Neural progenitor cell (in vitro differentiated cells): ENCODE results near the gene RNF217. TPM values are rescaled to one million over a fixed set of nuclear protein-coding genes. Genes with fewer than 3 reads are reported as not detected.

Experiments used
- DNase-seq: peaks from one replicate; pipeline ENCODE4 v3.0.0-alpha.2; 2016; ENCODE audit warnings: low spot score
- H2AFZ ChIP-seq: fragments of 200-600 bp; sonication (generic); replicated peaks from 2 replicates; pipeline ENCODE4 v1.6.1; 2016; ENCODE audit warnings: antibody characterized with exemption
- H3F3A ChIP-seq: fragments of 200-600 bp; sonication (generic); 2 replicates; pipeline ENCODE4 v1.6.1; 2016; ENCODE audit warnings: antibody characterized with exemption, low read depth
- H3K27ac ChIP-seq: fragments of 200-600 bp; sonication (generic); 2 replicates; pipeline ENCODE4 v1.5.1; 2016; ENCODE audit warnings: mild to moderate bottlenecking
- H3K27me3 ChIP-seq: fragments of 200-600 bp; sonication (generic); 2 replicates; pipeline ENCODE4 v1.6.1; 2016; ENCODE audit warnings: mild to moderate bottlenecking, moderate library complexity
- H3K36me3 ChIP-seq: fragments of 200-600 bp; sonication (generic); 2 replicates; pipeline ENCODE4 v1.5.1; 2016
- H3K4me1 ChIP-seq: fragments of 200-600 bp; sonication (generic); 2 replicates; pipeline ENCODE4 v1.6.1; 2016; ENCODE audit warnings: mixed run types
- H3K4me2 ChIP-seq: fragments of 200-600 bp; sonication (generic); 2 replicates; pipeline ENCODE4 v1.6.1; 2016
- H3K4me3 ChIP-seq: fragments of 200-600 bp; sonication (generic); 2 replicates; pipeline ENCODE4 v1.5.1; 2016
- H3K79me2 ChIP-seq: fragments of 200-600 bp; sonication (generic); 2 replicates; pipeline ENCODE4 v1.6.1; 2016; ENCODE audit warnings: low read depth
- H3K9ac ChIP-seq: fragments of 200-600 bp; sonication (generic); 2 replicates; pipeline ENCODE4 v1.6.1; 2016
- H3K9me3 ChIP-seq: fragments of 200-600 bp; sonication (generic); 2 replicates; pipeline ENCODE4 v1.5.1; 2016; ENCODE audit warnings: low read depth
- H4K20me1 ChIP-seq: fragments of 200-600 bp; sonication (generic); 2 replicates; pipeline ENCODE4 v1.6.1; 2016; ENCODE audit warnings: low read depth
- H3K27ac Mint-ChIP-seq: 3 replicates; pipeline ENCODE4 v1.8.0; 2021; ENCODE audit warnings: mixed read lengths
- H3K27me3 Mint-ChIP-seq: 2 replicates; pipeline ENCODE4 v1.8.0; 2022; ENCODE audit warnings: low read depth, mild to moderate bottlenecking, inconsistent platforms, moderate library complexity, mixed read lengths; ENCODE audit not compliant: insufficient read depth
- H3K36me3 Mint-ChIP-seq: 3 replicates; pipeline ENCODE4 v1.8.0; 2021; ENCODE audit warnings: mixed read lengths
- H3K4me1 Mint-ChIP-seq: 3 replicates; pipeline ENCODE4 v1.8.0; 2021; ENCODE audit warnings: mixed read lengths
- H3K4me3 Mint-ChIP-seq: 3 replicates; pipeline ENCODE4 v1.8.0; 2021; ENCODE audit warnings: mild to moderate bottlenecking, moderate library complexity, mixed read lengths
- H3K9me3 Mint-ChIP-seq: 3 replicates; pipeline ENCODE4 v1.8.0; 2020; ENCODE audit warnings: mixed read lengths
- CTCF ChIP-seq: fragments of 200-600 bp; sonication (generic); IDR thresholded peaks from 2 replicates; pipeline ENCODE4 v1.5.1; 2017; ENCODE audit warnings: antibody characterized with exemption, mild to moderate bottlenecking
- EZH2 ChIP-seq: fragments of 200-600 bp; sonication (generic); IDR thresholded peaks from 2 replicates; pipeline ENCODE4 v1.6.1; 2017; ENCODE audit warnings: antibody characterized with exemption, mild to moderate bottlenecking, moderate library complexity
- EZH2phosphoT487 ChIP-seq: fragments of 200-600 bp; sonication (generic); IDR thresholded peaks from 2 replicates; pipeline ENCODE4 v1.6.1; 2017; ENCODE audit warnings: antibody characterized with exemption
- total RNA-seq: library from RNA; depleted of rRNA; stranded (reverse); fragments of >200 nt; gene quantifications from 2 replicates; pipeline ENCODE4 v1.2.3, GENCODE V29; 2015; ENCODE audit warnings: low replicate concordance

Gene RNF217
- total RNA-seq, 1 donor from 2014 or later = 24.1 TPM

DNA sequence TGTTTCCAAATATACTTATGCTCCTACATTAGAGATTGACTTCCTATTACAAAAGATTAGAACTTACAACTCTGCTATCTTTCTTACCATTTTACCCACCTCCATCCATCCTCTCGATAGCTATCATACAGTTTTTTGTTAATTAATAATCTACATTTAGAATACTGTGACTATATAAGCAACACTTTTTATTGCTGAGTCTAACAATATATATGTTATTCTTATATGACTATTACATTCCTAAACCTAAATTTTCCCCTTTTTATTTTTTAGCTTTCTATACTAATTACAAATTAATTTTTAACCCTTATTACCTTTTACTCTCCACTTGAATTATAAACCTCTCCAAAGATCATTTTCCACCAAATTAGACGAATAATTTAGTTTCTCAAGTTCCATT is 57.0 kb downstream of the RNF217 start:
- Histone ChIP-seq H3K9me3 (no peaks in the 10 kb centered on the region), H3K79me2 (no peaks in the 10 kb centered on the region), H3K4me1 (peaks cover 5% of the 10 kb centered on the region), H3F3A (no peaks in the 10 kb centered on the region), H4K20me1 (peaks cover 5% of the 10 kb centered on the region), H2AFZ (no peak overlapping the region), H3K9ac (no peak overlapping the region), H3K36me3 (no peaks in the 10 kb centered on the region), H3K27ac (no peak overlapping the region), H3K4me2 (no peak overlapping the region), H3K4me3 (no peak overlapping the region), H3K27me3 (no peaks in the 10 kb centered on the region)
- Mint-ChIP-seq H3K9me3 (no peaks in the 10 kb centered on the region), H3K4me1 (no peaks in the 10 kb centered on the region), H3K27me3 (no peaks in the 10 kb centered on the region), H3K36me3 (no peaks in the 10 kb centered on the region), H3K27ac (no peak overlapping the region), H3K4me3 (no peak overlapping the region)
- TF ChIP-seq CTCF (no peak), EZH2 (no peak), EZH2phosphoT487 (no peak)
- DNase-seq = no peak

- H3K79me2 ChIP-seq = no peaks in the 10 kb centered on the region
- H3K36me3 ChIP-seq = no peaks in the 10 kb centered on the region
- H3K4me2 ChIP-seq = no peak overlapping the region
- no peaks in the 10 kb centered on the region for H3F3A ChIP-seq
- no peak overlapping the region for H3K27ac ChIP-seq
- H3K9ac ChIP-seq = no peak overlapping the region
- Mint-ChIP-seq H3K4me1 (no peaks in the 10 kb centered on the region), H3K36me3 (no peaks in the 10 kb centered on the region), H3K4me3 (no peak overlapping the region), H3K27ac (no peak overlapping the region), H3K9me3 (no peaks in the 10 kb centered on the region), H3K27me3 (no peaks in the 10 kb centered on the region)
- no peak overlapping the region for H3K4me3 ChIP-seq
- no peak overlapping the region for H2AFZ ChIP-seq
- no peaks in the 10 kb centered on the region for H3K27me3 ChIP-seq
- H4K20me1 ChIP-seq = peaks cover 5% of the 10 kb centered on the region
- H3K4me1 ChIP-seq = peaks cover 6% of the 10 kb centered on the region
- TF ChIP-seq EZH2 (no peak), EZH2phosphoT487 (no peak), CTCF (no peak)
- no peak for DNase-seq
- H3K9me3 ChIP-seq = no peaks in the 10 kb centered on the region
These were observed 57.7 kb downstream of the RNF217 start for GRCh38 chr6:125019918-125020317.

DNA sequence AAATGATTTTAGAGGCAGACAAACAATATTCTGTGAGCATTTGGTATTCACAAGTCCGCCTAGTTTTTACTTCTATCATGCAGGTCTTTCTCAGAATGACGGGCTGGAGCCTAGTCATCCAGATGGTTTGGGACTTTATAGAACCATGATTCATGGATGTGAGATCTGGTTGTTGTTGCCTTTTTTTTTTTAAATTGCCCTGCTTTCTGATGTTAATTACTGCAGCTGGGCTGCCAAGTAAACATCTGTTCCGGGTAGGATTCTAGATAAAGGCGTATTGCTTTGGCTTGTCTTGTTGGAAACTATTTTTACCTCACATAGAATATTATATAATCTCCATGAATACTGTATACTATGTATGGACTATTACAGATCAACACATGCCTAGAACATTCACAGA is 58.1 kb downstream of the RNF217 start:
- Histone ChIP-seq H4K20me1 (peaks cover 5% of the 10 kb centered on the region), H2AFZ (no peak overlapping the region), H3K4me1 (peaks cover 9% of the 10 kb centered on the region), H3K4me3 (no peak overlapping the region), H3K36me3 (no peaks in the 10 kb centered on the region), H3F3A (no peaks in the 10 kb centered on the region), H3K9ac (no peak overlapping the region), H3K27ac (no peak overlapping the region), H3K79me2 (no peaks in the 10 kb centered on the region), H3K27me3 (no peaks in the 10 kb centered on the region), H3K4me2 (no peak overlapping the region), H3K9me3 (no peaks in the 10 kb centered on the region)
- DNase-seq = no peak
- Mint-ChIP-seq H3K36me3 (no peaks in the 10 kb centered on the region), H3K9me3 (no peaks in the 10 kb centered on the region), H3K27me3 (no peaks in the 10 kb centered on the region), H3K4me3 (no peak overlapping the region), H3K4me1 (no peaks in the 10 kb centered on the region), H3K27ac (no peak overlapping the region)
- TF ChIP-seq EZH2 (no peak), EZH2phosphoT487 (no peak), CTCF (no peak)
